Urinary bladder (tissue), 4 donors: ENCODE data around the gene KIAA0040. TPM values are rescaled to one million over a fixed set of nuclear protein-coding genes. Genes with fewer than 3 reads are reported as not detected.

Experiments
- DNase-seq: peaks from one replicate; pipeline ENCODE4 v3.0.0-alpha.2; 2015; ENCODE audit errors: extremely low spot score
- H3K27ac ChIP-seq: one replicate; pipeline ENCODE4 v1.5.1; 2013; ENCODE audit warnings: low read depth, mild to moderate bottlenecking, moderate library complexity
- H3K36me3 ChIP-seq: one replicate; pipeline ENCODE4 v1.6.1; 2013; ENCODE audit warnings: mild to moderate bottlenecking, moderate library complexity; ENCODE audit not compliant: insufficient read depth
- H3K4me1 ChIP-seq: one replicate; pipeline ENCODE4 v1.6.1; 2013; ENCODE audit warnings: mild to moderate bottlenecking, moderate library complexity; ENCODE audit not compliant: insufficient read depth
- H3K4me3 ChIP-seq: one replicate; pipeline ENCODE4 v1.5.1; 2013; ENCODE audit warnings: low read depth, low read length
- WGBS: extraction: QIAGEN DNeasy Blood & Tissue Kit; methylation state at CpG from one replicate; pipeline ENCODE4 v1.1.7; 2013; 5-methylcytosine and 5-hydroxymethylcytosine counted together
- polyA plus RNA-seq: library from polyadenylated mRNA; stranded (reverse); fragments of 200-250 nt; gene quantifications from one replicate; pipeline ENCODE4 v1.2.3, GENCODE V29; 2013
- total RNA-seq: library from RNA; depleted of rRNA; stranded (reverse); fragments of >200 nt; gene quantifications from one replicate; pipeline ENCODE4 v1.2.3, GENCODE V29; 2014
- donor health status: healthy with polysubstance abuse.
- donor health status: healthy.

KIAA0040 gene
- total and polyA plus RNA-seq, 2 donors, result 9.3 to 22.0 TPM

DNA sequence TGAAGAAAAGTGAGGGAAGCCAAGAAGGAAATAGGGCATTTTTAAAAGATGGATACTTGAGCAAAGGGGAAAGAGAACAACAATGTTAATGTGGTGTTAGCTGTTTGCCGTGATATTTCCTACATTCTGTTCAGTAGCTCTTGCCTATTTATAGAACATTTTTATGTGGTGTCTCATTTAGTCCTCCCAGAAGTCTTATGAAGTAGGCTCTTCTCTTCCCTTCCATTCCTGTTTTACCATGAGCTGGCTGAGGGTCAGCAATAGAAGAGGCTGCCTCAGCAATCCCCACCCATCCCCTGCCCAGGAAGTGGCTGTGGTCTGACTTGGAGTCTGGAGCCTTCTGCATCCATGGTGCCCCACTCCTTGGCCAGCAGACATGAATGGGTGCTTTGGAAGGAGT is 60.1 kb downstream of the KIAA0040 start:
- Histone ChIP-seq H3K4me3 (no peak overlapping the region), H3K27ac (no peak overlapping the region), H3K36me3 (no peaks in the 10 kb centered on the region), H3K4me1 (no peaks in the 10 kb centered on the region)
- 14% methylated on average over 1 of the region's 1 CpG for WGBS
- DNase-seq, result no peak

DNA sequence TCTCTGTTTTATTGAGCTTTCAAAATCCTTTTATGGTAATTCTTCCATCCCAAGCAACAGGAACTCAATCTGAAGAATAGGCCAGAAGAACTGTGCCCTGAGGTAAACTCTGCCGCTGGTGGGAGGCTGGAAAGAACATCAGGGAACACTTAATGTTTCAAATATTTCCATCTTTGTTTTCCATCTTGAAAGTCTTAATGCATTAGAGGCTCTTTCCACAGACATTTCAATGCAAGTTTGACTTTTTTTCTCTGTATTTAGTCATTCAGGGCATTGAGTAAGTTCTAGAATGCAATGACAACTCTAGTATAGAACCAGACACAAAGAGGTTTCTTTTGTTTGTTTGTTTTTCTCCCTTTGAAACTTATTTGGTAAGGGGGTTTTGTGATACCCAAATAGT is 61.5 kb downstream of the KIAA0040 start:
- H3K27ac ChIP-seq, result no peak overlapping the region
- H3K4me1 ChIP-seq, result no peaks in the 10 kb centered on the region
- H3K36me3 ChIP-seq, result no peaks in the 10 kb centered on the region
- DNase-seq, result no peak
- no peak overlapping the region for H3K4me3 ChIP-seq
- WGBS, result 63% methylated on average over 1 of the region's 1 CpG

DNA sequence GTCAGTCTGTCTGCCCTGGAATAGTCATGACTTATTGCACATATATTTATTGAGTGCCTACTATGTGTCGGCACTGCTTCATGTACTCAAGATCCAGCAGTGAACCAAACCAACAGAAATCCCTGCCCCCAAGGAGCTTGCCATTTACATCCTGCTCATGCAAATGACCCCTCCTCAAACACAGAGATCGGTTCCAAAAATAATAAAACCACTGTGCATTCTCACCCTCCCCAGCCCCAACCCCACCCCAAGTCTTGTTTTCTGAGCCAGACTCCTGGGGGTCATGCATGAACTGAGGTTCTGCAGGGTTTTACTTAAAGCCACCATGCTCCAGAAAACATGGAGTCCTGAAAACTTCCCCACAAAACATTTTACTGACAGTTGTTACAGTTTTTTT is 61.9 kb downstream of the KIAA0040 start:
- no peak for DNase-seq
- 81% methylated on average over 2 of the region's 2 CpGs for WGBS
- Histone ChIP-seq H3K4me3 (no peak overlapping the region), H3K4me1 (no peaks in the 10 kb centered on the region), H3K27ac (no peak overlapping the region), H3K36me3 (no peaks in the 10 kb centered on the region)

DNA sequence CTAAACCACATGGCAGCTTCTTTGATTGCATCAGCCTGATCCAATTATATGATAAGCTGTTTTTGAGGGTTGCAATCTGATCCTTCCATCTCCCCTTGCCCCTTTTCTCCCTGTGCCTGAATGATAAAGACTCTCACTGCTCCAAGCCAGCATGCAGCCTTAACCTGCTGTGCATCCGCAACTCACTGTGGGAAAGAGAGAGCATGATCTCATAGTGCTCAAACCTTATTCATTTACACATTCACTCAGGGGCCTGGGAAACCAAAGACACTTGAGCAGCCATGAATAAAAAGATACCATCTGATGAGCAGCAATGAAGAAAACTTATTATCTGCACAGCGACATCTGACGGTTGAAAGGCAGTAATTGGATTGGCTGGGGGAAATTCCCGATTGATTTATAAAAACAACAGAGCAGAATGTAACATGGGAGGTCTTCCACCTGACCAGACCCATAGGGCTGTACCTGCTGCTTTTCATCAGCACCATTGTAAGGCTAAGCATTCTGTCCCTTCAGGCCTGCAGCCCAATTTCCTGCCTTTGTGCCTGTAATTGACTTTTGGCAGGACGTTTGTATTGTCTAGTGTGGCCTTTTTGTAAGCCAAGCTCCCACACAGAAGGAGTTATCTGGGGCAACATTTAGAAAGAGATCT is 62.5 kb downstream of the KIAA0040 start:
- no peak overlapping the region for H3K4me3 ChIP-seq
- WGBS, result 64% methylated on average over 5 of the region's 5 CpGs
- DNase-seq, result no peak
- no peak overlapping the region for H3K27ac ChIP-seq
- no peaks in the 10 kb centered on the region for H3K4me1 ChIP-seq
- no peaks in the 10 kb centered on the region for H3K36me3 ChIP-seq

DNA sequence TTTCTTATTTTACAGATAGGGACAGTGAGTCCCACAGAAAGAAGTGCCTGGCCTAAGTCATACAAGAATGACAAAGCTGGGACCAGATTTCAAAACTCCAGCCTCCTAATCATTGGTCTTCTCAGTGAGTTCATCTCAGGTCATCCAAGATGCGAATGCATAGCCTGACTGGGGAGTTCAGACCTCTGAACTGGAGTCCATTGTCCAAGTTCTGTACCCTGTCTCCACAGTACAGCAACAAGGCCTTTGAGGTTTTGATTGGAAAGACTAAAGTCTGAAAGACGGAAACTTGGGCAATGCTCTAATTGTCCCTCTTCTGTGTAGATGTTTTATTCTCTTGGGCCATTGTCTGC is 63.0 kb downstream of the KIAA0040 start:
- Histone ChIP-seq H3K4me3 (no peak overlapping the region), H3K4me1 (no peaks in the 10 kb centered on the region), H3K27ac (no peak overlapping the region), H3K36me3 (no peaks in the 10 kb centered on the region)
- WGBS, result 87% methylated on average over 2 of the region's 2 CpGs
- DNase-seq, result no peak

DNA sequence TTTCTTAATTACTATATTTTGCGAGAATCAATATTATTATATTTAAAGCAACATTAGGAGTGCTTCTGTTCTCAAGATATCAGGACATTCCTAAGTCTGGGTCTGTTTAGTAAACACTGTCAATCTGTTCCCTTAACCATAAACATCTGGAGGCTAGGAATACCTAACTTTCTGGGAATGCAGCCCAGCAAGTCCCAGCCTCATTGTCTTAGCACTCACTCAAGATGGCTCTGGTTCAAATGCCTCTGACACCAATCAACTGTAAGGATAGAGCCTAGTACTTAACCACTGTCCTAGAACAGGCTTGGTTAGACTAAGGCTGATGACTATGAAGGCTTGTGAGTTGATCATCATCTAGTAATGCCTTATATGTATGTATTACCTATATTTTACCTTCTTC is 63.4 kb downstream of the KIAA0040 start:
- DNase-seq, result no peak
- 32% methylated on average over 1 of the region's 1 CpG for WGBS
- Histone ChIP-seq H3K27ac (no peak overlapping the region), H3K4me1 (no peaks in the 10 kb centered on the region), H3K4me3 (no peak overlapping the region), H3K36me3 (no peaks in the 10 kb centered on the region)

DNA sequence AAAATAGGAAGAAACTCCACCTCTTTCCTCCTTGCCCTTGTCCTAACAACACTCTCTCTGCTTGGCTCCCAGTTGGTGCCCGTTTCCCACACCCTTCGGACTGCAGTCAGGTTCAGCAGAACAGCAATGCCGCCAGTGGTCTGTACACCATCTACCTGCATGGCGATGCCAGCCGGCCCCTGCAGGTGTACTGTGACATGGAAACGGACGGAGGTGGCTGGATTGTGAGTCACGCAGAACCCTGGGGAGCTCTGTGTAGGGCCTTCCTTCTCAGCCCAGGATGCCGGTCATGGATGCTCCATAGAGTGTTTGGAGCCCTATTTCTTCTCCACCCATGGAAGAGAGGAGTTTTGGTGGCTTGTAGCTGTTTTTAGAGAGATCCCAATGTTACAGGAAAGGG is 64.1 kb downstream of the KIAA0040 start:
- no peak overlapping the region for H3K4me3 ChIP-seq
- H3K4me1 ChIP-seq, result no peaks in the 10 kb centered on the region
- WGBS, result 97% methylated on average over 9 of the region's 9 CpGs
- no peak overlapping the region for H3K27ac ChIP-seq
- no peaks in the 10 kb centered on the region for H3K36me3 ChIP-seq
- no peak for DNase-seq

DNA sequence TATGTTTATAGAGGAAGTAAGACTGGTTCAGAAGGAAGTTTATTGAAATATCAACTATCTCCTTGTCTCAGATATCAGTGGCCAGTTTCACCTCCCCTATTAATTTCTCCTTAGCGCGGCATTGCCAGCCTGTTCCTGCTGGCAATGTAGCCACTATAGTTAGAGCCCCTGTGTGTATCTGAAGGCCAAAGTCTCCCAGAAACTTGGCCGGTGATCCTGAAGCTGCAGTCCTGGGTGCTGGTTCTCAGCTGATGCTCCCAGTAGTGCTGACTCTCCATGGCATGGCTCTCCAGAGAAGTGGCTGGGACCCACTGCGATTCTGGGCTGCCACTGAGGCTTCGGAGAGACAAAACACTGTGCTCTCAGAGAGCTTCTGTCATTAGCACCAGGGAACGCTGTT is 65.0 kb downstream of the KIAA0040 start:
- no peak for DNase-seq
- no peak overlapping the region for H3K27ac ChIP-seq
- H3K4me3 ChIP-seq, result no peak overlapping the region
- no peaks in the 10 kb centered on the region for H3K4me1 ChIP-seq
- H3K36me3 ChIP-seq, result no peaks in the 10 kb centered on the region
- WGBS, result 82% methylated on average over 6 of the region's 6 CpGs

DNA sequence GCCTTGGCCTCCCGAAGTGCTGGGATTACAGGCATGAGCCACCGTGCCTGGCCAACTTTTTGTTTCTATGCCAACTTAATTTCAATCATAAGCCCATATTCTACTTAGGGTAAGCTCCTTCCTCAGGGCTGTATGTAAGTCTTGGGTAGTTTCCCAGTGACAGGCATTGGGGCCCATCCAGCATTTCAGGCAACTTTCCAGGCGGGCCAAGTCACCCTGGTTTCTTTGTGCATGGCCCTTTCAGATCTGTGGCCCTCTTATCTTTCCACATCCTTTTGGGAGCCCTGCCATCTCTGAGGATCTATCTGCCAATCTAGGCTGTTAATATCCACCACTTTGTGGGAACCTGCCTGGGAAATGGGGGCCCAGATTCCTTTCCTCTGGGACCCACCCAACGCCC is 66.2 kb downstream of the KIAA0040 start:
- Histone ChIP-seq H3K4me3 (no peak overlapping the region), H3K27ac (no peak overlapping the region), H3K36me3 (no peaks in the 10 kb centered on the region), H3K4me1 (no peaks in the 10 kb centered on the region)
- WGBS, result 50% methylated on average over 4 of the region's 4 CpGs
- DNase-seq, result no peak

DNA sequence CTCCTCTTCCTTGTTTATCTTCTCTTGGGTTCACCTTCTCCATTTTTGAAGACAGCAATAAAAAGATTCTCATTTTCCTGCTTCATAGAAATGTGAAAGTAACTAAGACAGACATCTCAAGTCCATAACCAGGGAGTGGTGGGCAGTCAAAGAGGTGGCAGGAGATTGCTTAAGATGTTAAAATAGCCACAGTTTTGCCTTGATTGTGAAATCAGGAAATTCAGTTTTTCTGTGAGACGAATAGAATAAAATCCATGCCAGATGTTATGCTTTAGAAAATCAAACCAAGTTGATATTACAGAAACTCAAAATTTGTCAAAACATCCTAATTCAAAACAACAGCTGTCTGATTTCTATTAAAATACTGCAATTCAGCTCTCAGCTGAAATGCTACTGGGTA is 67.7 kb downstream of the KIAA0040 start:
- H3K4me1 ChIP-seq, result no peaks in the 10 kb centered on the region
- no peak overlapping the region for H3K4me3 ChIP-seq
- no peak for DNase-seq
- no peak overlapping the region for H3K27ac ChIP-seq
- 43% methylated on average over 1 of the region's 1 CpG for WGBS
- H3K36me3 ChIP-seq, result no peaks in the 10 kb centered on the region

DNA sequence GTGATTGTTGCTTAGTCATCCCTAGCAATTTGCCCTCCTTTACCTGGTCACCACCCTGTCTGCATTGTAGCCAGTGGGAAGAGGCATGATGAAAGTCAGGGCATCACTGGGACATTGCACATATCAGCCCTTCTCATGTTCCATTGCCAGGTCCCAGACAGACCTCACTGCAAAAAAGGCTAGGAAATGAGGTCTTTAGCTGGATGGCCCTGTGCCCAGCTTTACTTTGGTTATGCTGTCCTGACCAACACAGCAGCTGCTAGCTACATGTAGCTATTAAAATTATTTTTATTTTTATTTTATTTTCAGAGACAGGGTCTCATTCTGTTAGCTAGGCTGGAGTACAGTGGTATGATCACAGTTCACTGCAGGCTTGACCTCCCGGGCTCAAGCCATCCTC is 72.1 kb downstream of the KIAA0040 start:
- H3K36me3 ChIP-seq, result no peaks in the 10 kb centered on the region
- H3K4me3 ChIP-seq, result no peak overlapping the region
- H3K27ac ChIP-seq, result no peak overlapping the region
- DNase-seq, result no peak
- H3K4me1 ChIP-seq, result no peaks in the 10 kb centered on the region
- 82% methylated on average over 1 of the region's 1 CpG for WGBS

DNA sequence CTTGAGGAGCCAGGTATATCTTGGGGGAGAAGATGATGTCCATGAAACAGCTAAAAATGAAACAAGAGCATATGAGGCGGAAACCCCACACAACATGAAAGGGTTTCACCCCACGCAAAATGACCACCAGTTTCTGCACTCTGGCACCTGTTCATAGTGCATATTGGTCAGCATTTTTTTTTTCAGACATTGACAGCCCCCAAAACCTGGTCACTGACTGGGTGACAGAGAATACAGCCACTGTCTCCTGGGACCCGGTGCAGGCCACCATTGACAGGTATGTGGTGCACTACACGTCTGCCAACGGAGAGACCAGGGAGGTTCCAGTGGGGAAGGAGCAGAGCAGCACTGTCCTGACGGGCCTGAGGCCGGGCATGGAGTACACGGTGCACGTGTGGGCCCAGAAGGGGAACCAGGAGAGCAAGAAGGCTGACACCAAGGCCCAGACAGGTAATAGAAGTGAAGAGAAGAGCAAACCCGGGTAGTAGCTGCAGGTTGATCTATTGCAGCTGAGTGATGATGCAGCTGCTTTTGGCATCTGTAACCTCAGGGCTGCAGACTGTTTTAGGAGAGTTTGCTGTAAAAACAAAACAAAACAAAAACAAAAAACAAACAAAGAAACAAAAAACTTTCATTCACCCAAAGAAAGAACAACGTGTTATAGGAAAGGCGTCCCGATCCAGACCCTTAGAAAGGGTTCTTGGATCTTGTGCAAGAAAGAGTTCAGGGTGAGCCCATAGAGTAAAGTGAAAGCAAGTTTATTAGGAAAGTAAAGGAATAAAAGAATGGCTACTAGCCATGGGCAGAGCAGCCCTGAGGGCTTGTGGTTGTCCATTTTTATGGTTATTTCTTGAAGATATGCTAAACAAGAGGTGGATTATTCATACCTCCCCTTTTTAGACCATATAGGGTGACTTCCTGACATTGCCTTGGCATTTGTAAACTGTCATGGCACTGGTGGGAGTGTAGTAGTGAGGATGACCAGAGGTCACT is 73.9 kb downstream of the KIAA0040 start:
- no peaks in the 10 kb centered on the region for H3K4me1 ChIP-seq
- no peaks in the 10 kb centered on the region for H3K36me3 ChIP-seq
- no peak for DNase-seq
- 86% methylated on average over 13 of the region's 13 CpGs for WGBS
- no peak overlapping the region for H3K27ac ChIP-seq
- no peak overlapping the region for H3K4me3 ChIP-seq

DNA sequence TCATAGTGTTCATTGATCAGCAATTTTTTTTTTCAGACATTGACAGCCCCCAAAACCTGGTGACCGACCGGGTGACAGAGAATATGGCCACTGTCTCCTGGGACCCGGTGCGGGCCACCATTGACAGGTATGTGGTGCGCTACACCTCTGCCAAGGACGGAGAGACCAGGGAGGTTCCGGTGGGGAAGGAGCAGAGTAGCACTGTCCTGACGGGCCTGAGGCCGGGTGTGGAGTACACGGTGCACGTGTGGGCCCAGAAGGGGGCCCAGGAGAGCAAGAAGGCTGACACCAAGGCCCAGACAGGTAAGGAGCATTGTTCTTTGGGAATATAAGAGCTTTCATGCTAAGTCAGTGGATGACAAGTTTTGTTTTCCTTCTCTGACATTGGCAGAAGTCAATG is 75.7 kb downstream of the KIAA0040 start:
- WGBS, result 77% methylated on average over 11 of the region's 11 CpGs
- no peak overlapping the region for H3K27ac ChIP-seq
- no peak for DNase-seq
- H3K4me3 ChIP-seq, result no peak overlapping the region
- H3K36me3 ChIP-seq, result no peaks in the 10 kb centered on the region
- no peaks in the 10 kb centered on the region for H3K4me1 ChIP-seq

DNA sequence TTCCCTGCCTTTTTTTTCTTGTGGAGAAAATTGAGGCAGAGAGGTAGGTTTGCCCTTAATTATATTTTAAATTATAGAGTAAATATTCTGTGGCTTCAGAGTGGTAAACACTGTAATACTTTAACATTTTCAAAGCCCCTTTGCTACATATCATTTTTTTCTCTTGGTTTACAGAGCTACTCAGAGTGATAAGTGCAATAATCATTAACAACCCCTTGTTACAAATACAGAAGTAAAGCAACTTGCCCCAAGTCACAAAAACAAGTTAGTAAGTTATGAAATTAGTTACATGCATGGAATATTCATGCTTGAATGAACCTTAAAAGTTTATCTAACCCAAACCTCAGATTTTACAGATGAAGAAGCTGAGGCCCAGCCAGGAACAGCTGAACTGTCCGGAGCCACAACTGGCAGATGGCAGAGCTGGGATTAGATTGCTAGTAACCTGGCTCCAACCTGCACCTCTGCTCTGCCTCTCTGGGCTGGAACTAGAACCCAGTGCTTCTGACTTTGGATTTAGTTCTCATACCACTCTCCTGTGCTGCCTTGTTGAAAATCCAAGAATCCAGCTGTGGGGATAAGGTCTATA is 76.3 kb downstream of the KIAA0040 start:
- Histone ChIP-seq H3K36me3 (no peaks in the 10 kb centered on the region), H3K27ac (no peak overlapping the region), H3K4me3 (no peak overlapping the region), H3K4me1 (no peaks in the 10 kb centered on the region)
- whole genome bisulfite sequencing, result 83% methylated on average over 1 of the region's 1 CpG
- no peak for DNase-seq
